Ishikawa (cell line): ENCODE measurements around the gene SFT2D1.

ENCODE experiments used
- CEBPB ChIP-seq: IDR thresholded peaks from 2 replicates; pipeline ENCODE4 v1.6.1; 2012
- CREB1 ChIP-seq: IDR thresholded peaks from 2 replicates; pipeline ENCODE4 v1.6.1; 2012; ENCODE audit warnings: low read depth
- EGR1 ChIP-seq: IDR thresholded peaks from 2 replicates; pipeline ENCODE4 v1.6.1; 2012
- EP300 ChIP-seq: IDR thresholded peaks from 2 replicates; pipeline ENCODE4 v1.6.1; 2012; ENCODE audit warnings: borderline replicate concordance
- FOXM1 ChIP-seq: IDR thresholded peaks from 2 replicates; pipeline ENCODE4 v1.6.1; 2012; ENCODE audit warnings: low read depth, borderline replicate concordance
- NFIC ChIP-seq: IDR thresholded peaks from 2 replicates; pipeline ENCODE4 v1.6.1; 2012
- TAF1 ChIP-seq: IDR thresholded peaks from 2 replicates; pipeline ENCODE4 v1.6.1; 2012; ENCODE audit warnings: low read depth, mild to moderate bottlenecking
- TCF12 ChIP-seq: IDR thresholded peaks from 2 replicates; pipeline ENCODE4 v1.6.1; 2012; ENCODE audit warnings: low read depth
- USF1 ChIP-seq: IDR thresholded peaks from 2 replicates; pipeline ENCODE4 v1.6.1; 2012
- YY1 ChIP-seq: IDR thresholded peaks from 2 replicates; pipeline ENCODE4 v1.6.1; 2012; ENCODE audit warnings: low read depth
- ZBTB7A ChIP-seq: IDR thresholded peaks from 2 replicates; pipeline ENCODE4 v1.6.1; 2012; ENCODE audit warnings: low read depth
- TF ChIP-seq, protein P1 (sequence below): IDR thresholded peaks from 2 replicates; pipeline ENCODE4 v1.6.1; 2012
- TF ChIP-seq, protein P2 (sequence below): IDR thresholded peaks from 2 replicates; pipeline ENCODE4 v1.6.1; 2012; ENCODE audit warnings: low read depth, mild to moderate bottlenecking

- TF ChIP-seq, protein P1, sequence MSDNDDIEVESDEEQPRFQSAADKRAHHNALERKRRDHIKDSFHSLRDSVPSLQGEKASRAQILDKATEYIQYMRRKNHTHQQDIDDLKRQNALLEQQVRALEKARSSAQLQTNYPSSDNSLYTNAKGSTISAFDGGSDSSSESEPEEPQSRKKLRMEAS, result no peak
- TF ChIP-seq FOXM1, result no peak
- no peak for TF ChIP-seq TCF12
- TF ChIP-seq CREB1, result no peak
- no peak for TF ChIP-seq USF1
- TF ChIP-seq ZBTB7A, result no peak
- TF ChIP-seq, protein P2, sequence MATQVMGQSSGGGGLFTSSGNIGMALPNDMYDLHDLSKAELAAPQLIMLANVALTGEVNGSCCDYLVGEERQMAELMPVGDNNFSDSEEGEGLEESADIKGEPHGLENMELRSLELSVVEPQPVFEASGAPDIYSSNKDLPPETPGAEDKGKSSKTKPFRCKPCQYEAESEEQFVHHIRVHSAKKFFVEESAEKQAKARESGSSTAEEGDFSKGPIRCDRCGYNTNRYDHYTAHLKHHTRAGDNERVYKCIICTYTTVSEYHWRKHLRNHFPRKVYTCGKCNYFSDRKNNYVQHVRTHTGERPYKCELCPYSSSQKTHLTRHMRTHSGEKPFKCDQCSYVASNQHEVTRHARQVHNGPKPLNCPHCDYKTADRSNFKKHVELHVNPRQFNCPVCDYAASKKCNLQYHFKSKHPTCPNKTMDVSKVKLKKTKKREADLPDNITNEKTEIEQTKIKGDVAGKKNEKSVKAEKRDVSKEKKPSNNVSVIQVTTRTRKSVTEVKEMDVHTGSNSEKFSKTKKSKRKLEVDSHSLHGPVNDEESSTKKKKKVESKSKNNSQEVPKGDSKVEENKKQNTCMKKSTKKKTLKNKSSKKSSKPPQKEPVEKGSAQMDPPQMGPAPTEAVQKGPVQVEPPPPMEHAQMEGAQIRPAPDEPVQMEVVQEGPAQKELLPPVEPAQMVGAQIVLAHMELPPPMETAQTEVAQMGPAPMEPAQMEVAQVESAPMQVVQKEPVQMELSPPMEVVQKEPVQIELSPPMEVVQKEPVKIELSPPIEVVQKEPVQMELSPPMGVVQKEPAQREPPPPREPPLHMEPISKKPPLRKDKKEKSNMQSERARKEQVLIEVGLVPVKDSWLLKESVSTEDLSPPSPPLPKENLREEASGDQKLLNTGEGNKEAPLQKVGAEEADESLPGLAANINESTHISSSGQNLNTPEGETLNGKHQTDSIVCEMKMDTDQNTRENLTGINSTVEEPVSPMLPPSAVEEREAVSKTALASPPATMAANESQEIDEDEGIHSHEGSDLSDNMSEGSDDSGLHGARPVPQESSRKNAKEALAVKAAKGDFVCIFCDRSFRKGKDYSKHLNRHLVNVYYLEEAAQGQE, result no peak
- TF ChIP-seq TAF1, result no peak
- no peak for TF ChIP-seq EP300
- TF ChIP-seq EGR1, result no peak
- TF ChIP-seq CEBPB, result no peak
- TF ChIP-seq NFIC, result no peak
- no peak for TF ChIP-seq YY1
Observed at GRCh38 chr6:166365221-166365620, 22.9 kb upstream of the SFT2D1 start.
